GM19328 (cell line): Measurements from ENCODE around the gene BAZ2B.
A peak's percentile ranks its signal among the peaks of the same experiment; 100 is the strongest.
"Not testable (repeated sequence)": the region's sequence is repeated elsewhere in the genome, so short reads cannot be mapped to it uniquely, and the experiment has no call there.

Experiments
- ATAC-seq: cut with Tn5 transposase; IDR thresholded peaks from one replicate; pipeline ENCODE4 v1.9.1; 2021; ENCODE audit warnings: mild to moderate bottlenecking, moderate library complexity; ENCODE audit not compliant: unreplicated experiment

Gene BAZ2B

DNA sequence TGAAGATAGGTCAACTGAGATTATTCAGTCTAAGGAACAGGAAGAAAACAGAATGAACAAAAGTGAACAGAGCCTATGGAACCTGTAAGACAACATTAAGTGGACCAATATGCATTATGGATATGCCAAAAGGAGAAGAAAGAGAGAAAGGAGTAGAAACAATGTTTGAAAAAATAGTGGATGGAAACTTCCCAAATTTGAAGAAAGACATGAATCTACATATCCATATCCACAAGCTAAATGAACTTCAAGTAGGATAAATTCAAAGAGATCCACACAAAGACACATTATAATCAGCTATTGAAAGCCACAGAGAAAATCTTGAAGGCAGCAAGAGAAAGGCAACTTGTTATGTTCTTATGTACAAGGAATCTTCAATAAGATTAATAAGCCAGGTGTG, 74.2 kb downstream of the BAZ2B start:
- ATAC-seq = no peak

DNA sequence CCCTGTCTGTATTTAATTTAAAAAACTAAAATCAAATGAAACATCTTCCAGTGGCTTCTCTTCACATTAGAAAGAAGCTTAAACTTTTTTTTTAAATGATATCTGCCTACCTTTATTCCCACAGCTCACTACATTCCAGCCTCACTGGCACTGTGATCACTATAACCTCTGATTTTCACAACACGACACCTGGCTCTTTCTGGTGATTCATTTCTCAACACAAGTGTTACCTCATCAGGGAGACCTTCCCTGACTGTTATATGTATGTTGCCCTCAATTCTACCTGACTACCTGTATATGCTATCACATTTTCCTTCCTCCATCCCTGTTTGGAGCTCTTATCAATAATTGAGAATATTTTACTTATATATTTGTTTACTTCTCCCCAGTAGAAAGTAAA, 76.6 kb downstream of the BAZ2B start:
- ATAC-seq = no peak

DNA sequence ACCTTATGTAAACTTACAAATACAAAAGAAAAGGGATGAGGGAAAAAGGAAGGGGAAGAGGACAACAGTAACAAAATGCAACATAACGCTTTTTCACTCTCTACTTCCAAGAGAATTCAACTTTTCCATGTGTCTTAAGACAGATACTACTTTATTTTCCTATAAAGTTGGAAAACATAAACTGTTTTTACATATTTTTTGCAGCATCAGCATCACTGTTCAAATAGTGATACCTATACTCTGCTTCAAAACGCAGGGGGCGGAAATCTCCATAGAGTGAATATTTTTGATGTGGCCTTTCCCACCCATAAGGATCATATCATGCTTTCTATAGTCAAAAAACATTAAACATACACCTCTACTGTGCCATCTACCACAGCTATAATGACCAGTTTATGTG, 77.5 kb downstream of the BAZ2B start:
- no peak for ATAC-seq

DNA sequence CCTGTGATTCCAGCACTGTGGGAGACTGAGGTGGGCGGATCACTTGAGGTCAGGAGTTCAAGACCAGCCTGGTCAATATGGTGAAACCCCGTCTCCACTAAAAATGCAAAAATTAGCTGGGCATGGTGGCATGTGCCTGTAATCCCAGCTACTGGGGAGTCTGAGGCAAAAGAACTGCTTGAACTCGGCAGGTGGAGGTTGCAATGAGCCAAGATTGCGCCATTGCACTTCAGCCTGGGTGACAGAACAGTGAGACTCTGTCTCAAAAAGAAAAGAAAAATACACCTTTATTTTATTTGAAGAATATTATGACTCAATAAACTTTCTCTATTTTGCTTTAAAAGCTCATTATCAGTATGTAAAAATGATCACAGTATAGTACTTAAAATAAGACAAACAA, 81.1 kb downstream of the BAZ2B start:
- not testable (repeated sequence) for ATAC-seq

DNA sequence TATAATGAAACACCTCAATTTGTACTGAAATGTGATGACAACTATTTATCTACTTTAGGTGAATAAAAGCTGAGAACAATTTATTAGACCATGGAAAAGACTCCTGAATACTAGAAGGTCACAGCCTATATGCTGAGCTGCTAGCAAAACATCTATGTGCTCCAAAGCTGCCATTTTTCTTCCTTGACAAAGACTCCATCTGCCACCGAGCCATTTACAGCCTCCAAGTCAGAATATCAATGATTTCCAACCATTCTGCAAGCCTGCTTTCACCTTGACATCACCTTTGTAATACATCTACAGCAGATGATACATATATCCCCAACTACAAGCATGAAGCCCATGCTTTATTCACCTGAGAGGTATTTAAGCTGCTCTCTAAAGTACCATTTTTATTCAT, 84.9 kb downstream of the BAZ2B start:
- no peak for ATAC-seq

DNA sequence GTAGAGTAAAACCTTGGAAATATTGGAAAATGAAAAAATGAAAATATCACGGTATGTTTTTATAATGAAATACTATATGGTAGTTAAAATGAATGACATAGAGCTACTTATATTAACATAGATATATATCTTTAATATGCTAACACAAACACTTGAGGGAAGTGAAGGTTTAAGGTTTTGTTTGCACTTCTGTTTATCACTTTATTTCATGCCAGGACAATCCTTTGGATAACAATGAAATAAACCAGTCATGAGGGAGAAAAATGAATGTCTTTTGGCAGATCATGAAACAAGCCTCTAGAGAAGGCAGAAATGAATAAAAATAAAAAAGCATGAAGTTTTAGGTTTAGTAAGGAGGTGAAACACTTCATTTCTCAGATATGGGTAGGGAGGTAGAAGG, 89.9 kb downstream of the BAZ2B start:
- ATAC-seq = no peak

DNA sequence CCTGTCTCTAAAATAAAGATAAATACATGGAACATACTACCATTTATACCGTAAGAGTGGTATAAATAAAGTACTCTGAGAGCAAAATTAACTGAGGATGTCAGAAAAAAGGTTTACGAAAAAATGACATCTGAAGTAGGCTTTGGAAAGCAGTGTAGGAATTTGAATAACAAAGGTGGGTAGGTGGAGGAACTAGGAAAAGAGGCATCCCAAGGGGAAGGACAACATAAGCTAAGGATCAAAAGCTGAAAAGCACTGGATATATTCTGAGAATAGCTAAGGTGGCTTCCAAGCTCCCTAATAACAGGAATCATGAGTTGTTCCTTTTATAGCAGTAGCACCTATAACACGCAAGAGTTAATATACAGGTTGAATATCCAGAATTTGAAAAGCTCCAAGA, 91.3 kb downstream of the BAZ2B start:
- ATAC-seq = no peak

DNA sequence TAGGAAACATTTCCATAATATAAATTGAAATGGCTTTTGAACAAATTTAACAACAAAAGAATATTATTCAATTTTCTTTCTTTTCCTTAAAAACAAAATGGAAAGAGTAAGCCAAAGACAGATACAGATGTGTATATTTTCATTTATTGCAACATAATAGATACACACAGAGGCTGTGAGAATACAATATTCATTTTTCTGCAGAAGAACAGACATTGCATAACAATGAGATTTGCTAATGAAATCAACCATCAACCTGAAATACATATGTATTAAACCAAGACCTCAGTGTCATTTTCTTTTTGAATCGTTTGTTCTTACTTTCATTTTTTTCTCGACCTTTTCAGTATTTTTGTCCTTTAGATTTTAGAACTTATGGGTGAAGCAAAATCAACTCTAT, 95.1 kb downstream of the BAZ2B start:
- no peak for ATAC-seq

DNA sequence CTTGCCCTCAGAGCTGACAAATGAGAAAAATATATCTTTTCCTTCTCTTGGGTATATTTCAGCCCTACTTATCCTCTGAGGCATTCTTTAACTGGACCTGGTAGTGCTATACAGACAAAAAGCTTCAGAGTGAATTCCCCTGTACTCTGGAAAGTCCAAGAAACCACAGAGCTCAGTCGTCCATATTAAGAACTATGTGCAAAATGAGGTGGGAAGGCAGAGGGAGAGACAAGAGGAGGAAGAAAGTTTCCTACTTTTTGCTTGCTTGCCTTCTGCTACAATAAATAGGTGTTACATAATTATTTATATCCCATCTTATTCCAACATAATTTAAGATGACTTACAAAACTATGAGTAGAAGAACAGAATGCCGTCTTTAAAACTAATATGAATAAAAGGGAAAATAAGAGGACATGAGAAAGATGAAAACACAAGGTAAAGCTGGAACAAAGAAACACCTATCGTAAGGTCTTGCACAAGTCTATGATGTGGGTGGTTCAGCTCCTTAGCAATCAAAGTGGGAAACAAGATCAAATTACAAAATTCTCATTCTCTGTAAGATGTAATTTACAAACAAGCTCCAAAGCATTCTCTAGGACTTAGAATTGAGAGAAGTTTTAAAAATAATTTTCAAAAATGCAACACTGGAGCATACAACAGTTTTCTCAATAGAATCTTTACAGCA, 97.9 kb downstream of the BAZ2B start:
- ATAC-seq = no peak

DNA sequence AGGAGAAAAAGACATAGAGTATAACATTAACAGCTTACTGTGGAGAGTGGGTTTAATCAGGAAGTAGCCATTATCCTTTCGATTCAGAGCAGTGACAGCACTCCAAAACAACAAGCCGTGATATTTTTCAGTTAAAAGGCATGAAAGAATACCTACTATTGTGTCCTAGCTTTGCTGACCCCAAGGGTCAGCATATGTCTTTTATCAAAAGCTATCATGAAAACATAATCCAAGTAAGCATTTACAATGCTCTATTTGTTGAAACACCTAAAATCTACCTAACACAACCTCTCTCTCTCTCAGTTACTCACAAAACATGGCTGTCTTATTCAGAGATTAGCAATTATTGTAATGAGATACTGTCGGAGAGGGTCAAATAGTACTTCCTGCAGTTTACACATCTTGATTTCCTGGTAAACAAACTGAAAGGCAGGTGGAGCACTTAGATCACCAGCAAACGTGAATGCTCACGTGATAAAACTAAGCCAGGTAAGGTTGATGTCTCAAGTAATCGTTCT, 100.0 kb downstream of the BAZ2B start:
- peak; percentile 92 for ATAC-seq

DNA sequence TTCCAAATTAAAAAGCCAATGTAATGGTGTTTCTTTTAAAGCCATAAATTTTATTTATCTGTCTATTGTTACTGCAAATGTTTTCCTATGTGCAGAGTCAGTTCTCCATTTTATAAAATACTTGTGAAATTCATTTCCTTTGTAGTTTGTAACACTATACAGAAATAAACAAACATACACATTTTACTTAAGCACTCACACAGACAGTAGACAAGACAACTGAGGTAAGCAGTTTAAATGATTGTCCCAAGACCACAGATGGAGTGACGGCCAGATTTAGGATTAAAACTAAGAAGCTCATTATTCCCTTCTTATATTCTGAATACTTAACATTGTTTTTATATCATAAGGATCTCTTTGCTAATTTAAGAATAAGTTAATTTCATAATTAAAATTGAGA, 100.9 kb downstream of the BAZ2B start:
- no peak for ATAC-seq

DNA sequence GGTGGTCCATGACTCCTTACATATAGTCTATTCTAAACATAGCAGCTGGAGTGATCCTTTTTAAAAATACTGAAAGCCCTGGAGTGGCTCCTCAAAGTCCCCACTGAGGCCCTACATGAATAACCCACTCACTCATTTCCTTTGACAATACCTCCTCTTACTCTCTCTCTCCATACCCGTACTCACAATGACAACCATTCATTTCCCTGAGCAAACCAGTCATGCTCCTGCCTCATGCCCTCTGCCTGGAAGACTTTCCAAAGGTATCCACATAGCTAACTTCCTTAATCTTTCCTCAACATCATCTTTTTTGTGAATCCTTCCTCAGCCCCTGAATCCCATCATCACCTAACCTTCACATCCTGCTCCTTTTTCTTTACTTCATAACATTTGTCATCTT, 102.6 kb downstream of the BAZ2B start:
- no peak for ATAC-seq

DNA sequence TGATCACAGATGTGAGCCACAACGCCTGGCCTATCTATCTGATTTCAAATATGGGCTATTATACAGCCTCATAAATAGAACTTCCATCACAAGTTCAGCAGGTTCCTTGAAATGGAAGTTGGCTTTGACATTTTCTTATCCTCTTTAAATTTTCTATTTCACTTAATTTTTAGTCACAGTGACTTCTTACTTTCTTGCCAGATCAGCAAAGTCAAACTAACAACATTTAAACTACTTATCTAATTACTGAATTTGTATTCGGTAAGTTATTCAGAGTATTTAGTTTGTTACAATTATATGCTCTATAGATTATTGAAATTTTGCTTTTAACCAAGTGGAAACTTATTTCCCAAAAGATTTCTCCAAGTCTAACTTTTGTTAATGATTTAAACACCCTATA, 108.2 kb downstream of the BAZ2B start:
- no peak for ATAC-seq

DNA sequence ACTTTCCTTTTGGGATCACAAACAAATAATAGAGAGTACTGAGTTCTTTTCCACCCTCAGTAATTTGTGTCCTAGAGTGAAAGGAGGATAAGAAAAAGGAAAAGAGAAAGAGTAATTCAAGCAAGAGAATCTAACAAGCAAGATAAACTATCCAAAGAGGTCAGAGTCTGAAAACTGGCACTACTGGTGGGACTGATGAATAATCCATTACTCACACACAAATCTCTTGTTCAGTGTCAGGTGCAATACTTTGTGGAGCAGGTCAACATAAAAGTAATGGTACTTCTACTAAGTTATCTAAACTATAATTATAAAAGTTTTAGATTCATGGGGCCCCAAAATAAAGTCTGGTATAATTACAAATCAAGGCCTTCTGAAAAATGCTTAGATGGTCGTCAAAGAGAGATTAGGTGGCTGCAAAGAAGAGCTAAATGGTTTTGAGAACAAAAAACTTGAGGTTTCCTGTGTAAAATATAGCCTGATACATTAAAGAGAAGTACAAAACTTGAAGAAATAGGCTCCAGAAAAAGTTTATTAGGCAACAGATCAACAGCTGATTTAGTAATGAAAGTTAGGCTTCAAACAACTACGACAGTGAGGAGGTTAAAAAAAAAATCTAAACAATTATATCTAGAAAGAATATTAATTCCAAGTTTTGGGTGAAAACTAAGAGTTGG, 109.4 kb downstream of the BAZ2B start:
- no peak for ATAC-seq

DNA sequence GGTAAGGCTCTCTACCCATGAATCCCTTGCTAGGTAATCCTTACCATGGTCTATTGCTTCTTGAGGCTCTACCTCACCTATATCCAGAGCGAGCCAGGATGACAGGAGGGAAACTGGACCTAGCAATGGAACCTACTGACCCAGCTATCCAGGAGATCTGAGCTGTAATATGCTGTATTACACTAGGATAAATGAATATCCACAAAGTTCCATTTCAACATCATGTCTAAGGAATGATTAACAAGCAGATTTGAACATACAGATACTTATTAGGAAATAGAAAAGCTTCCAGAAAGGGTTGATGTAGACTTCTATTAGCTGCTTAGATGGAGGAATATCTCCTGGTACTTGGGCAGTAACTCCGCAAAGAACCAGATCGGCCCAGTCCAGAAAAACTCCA, 110.1 kb downstream of the BAZ2B start:
- ATAC-seq = no peak

DNA sequence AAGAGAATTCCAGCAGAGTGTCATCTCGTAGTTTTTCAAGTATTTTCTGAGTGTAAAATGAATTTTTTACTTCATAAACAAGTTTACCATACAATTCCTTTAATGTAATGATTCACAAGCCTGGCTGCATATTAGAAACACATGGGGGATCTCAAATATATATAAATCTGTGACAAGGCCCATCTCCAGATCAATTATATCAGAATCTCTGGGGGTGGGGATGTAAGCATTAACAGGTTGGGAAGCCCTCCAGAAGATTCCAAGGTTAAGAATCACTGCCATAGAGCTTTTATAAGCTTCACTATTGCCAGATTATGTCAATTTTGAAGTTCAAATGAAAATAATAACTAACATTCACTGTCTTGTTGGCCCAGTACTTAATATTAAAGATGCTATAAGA, 111.2 kb downstream of the BAZ2B start:
- ATAC-seq = no peak

DNA sequence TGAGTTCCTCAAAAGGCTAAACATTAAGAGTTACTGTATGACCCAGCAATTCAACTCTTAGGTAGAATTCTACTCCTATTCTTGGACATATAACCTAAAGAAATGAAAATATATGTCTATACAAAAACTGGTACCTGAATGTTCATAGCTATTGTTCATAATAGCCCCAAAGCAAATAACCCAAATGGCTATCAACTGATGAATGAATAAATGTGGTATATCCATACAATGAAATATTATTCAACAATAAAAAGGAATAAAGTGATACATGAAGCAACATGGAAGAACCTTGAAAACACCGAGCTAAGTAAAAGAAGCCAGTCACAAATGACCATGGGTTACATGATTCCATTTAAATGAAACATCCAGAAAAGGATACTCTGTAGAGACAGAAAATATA, 114.6 kb downstream of the BAZ2B start:
- no peak for ATAC-seq

DNA sequence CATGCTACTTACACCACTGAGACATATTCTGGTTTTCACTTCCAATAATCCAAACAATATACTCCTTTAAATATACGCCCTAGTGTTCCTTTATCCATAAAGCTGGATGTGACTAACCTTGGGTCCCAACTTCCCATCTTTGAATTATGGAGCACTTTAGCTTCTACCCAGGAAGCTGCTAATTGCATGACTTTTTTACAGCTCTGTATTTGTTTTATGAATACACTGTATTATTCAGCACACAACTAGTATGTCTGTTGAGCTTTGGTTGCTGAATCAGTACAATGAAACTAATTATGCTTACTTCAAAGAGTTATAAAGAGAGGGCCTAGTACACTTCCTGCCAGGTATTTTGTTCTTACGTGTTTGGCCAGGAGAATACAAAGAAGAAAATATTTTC, 118.5 kb downstream of the BAZ2B start:
- ATAC-seq = no peak

DNA sequence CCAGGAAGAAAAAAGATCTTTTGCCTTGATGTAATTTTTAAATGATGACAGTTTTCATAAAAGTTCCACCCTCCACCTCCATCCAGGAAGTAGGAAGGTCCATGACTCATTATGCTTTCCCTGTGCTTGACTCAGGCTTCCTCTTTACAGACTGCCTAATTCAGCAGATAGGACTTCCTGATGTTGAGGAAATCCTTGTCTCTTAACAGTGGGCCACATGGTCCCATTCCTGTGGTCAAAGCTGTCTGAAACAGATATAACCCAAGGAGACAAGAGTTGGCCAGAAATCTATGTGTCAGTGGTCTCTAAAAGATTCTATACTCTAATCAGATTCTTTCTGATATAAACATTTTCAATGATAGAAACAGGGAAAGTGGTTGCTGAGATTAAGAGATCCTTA, 119.1 kb downstream of the BAZ2B start:
- no peak for ATAC-seq

DNA sequence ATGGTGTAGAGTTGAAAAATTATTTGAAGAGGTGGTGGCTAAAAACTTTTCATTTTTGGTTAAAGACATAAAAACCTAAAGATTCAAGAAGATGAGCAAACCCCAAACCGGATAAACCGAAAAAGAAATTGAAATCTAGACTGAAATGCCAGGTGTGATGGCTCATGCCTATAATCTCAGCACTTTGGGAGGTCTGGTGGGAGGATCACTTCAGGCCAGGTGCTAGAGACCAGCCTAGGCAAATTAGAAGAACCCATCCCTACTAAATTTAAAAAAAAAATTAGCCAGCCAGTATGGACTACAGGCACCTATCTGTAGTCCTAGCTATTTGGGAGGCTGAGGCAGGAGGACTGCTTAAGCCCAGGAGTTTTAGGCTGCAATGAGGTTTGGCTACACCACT, 126.9 kb downstream of the BAZ2B start:
- ATAC-seq = no peak

DNA sequence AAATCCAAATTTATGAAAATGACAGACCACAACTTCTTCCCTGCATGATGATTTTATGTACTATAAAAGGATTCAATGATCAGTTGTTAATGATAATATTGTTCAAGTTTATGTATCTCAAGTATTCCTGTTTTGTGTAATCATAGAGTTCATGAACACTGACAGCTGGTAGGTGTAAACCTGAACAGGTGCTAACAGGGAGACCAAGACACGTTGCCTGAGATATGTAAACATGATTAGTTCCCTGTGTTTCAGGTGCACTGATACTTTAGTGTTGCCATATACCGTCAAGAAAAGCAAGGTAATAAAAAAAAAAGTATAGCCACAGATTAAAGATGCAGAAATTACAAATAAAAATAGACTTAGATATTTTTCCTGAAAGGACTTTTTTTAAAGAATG, 131.8 kb downstream of the BAZ2B start:
- no peak for ATAC-seq

DNA sequence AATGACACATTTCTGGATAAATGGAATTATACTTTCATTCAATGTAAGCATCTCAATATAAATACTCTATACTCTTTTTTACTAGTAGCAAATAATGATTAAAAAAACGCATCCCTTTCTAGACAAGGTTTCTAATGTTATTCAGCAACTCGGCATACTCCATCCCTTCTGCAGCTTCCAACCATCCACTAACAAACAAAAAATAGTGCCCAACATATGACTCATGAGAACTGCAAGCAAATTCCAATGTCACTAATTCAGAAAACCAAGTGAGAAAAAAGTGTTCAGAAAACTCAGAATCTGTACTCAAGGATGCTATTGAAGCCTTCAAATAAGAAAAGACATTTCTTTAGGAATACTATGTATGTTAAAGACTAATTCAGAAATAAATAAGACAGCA, 140.0 kb downstream of the BAZ2B start:
- ATAC-seq = no peak

DNA sequence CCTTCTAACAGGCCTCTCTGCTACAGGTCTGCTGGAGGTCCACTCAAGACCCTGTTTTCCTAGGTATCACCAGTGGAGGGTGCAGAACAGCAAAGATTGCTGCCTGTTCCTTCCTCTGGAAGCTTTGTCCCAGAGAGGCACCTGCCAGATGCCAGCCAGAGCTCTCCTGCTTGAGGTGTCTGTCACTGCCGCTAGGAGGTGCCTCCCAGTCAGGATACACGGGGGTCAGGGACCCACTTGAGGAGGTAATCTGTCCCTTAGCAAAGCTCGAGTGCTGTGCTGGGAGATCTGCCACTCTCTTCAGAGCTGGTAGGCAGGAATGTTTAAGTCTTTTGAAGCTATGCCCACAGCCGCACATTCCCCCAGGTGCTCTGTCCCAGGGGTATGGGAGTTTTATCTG, 140.6 kb downstream of the BAZ2B start:
- no peak for ATAC-seq
